Endodermal cell (in vitro differentiated cells): Measurements from ENCODE around the gene NAV2. TPM values are rescaled to one million over a fixed set of nuclear protein-coding genes. Genes with fewer than 3 reads are reported as not detected.

Experiments used
- DNase-seq: peaks from one replicate; pipeline ENCODE4 v3.0.0-alpha.2; 2017
- H3K27ac ChIP-seq: 2 replicates; pipeline ENCODE4 v1.5.1; 2013; ENCODE audit warnings: mild to moderate bottlenecking, low read depth, low read length, moderate library complexity
- H3K27me3 ChIP-seq: 2 replicates; pipeline ENCODE4 v1.6.1; 2013; ENCODE audit warnings: mild to moderate bottlenecking, low read length, moderate library complexity; ENCODE audit not compliant: insufficient read depth, control insufficient read depth, poor library complexity, severe bottlenecking
- H3K36me3 ChIP-seq: 2 replicates; pipeline ENCODE4 v1.7.0; 2013; ENCODE audit warnings: mild to moderate bottlenecking, low read length, moderate library complexity; ENCODE audit not compliant: control insufficient read depth, insufficient read depth
- H3K4me1 ChIP-seq: one replicate; pipeline ENCODE4 v1.7.0; 2013; ENCODE audit warnings: low read length; ENCODE audit not compliant: control insufficient read depth, insufficient read depth
- H3K4me3 ChIP-seq: 2 replicates; pipeline ENCODE4 v1.5.1; 2013; ENCODE audit warnings: mild to moderate bottlenecking, low read length, moderate library complexity
- H3K9ac ChIP-seq: 2 replicates; pipeline ENCODE4 v1.6.1; 2013; ENCODE audit warnings: mild to moderate bottlenecking, low read length, moderate library complexity; ENCODE audit not compliant: poor library complexity, severe bottlenecking; ENCODE audit errors: extremely low read depth
- H3K9me3 ChIP-seq: 2 replicates; pipeline ENCODE4 v1.6.1; 2013; ENCODE audit warnings: mild to moderate bottlenecking, low read length, moderate library complexity; ENCODE audit not compliant: control insufficient read depth
- H3K27ac Mint-ChIP-seq: 2 replicates; pipeline ENCODE4 v1.8.0; 2020; ENCODE audit warnings: mixed read lengths
- H3K27me3 Mint-ChIP-seq: 2 replicates; pipeline ENCODE4 v1.8.0; 2021; ENCODE audit warnings: mild to moderate bottlenecking, mixed read lengths; ENCODE audit not compliant: insufficient read depth
- H3K36me3 Mint-ChIP-seq: 2 replicates; pipeline ENCODE4 v1.8.0; 2020; ENCODE audit warnings: low read depth, mixed read lengths
- H3K4me1 Mint-ChIP-seq: 2 replicates; pipeline ENCODE4 v1.8.0; 2020; ENCODE audit warnings: mixed read lengths
- H3K4me3 Mint-ChIP-seq: 2 replicates; pipeline ENCODE4 v1.8.0; 2020; ENCODE audit warnings: mild to moderate bottlenecking, moderate library complexity, mixed read lengths
- H3K9me3 Mint-ChIP-seq: 2 replicates; pipeline ENCODE4 v1.8.0; 2020; ENCODE audit warnings: mild to moderate bottlenecking, mixed read lengths
- WGBS, 2 experiments: methylation state at CpG; one replicate each; pipeline versions ENCODE4 v1.1.5 to v1.1.7; 2013; ENCODE audit warnings: missing lambda C conversion rate in 2 of 2, mixed read lengths in 1 of 2; ENCODE audit not compliant: insufficient coverage in 1 of 2, insufficient read length in 1 of 2; 5-methylcytosine and 5-hydroxymethylcytosine counted together
- total RNA-seq, 2 donors: library from RNA; stranded (reverse); fragmentation: NEBNext Ultra II Directional in 1 of 2; extraction: Animal tissue kit (Norgen Biotek cat#: 25700) in 1 of 2; gene quantifications; 2 replicates in 1 of 2; 3 replicates in 1 of 2; pipeline ENCODE4 v1.2.1, GENCODE V29; 2021
- TF ChIP-seq, protein P1 (sequence below): fragments of 200-600 bp; sonication (generic); conservative IDR thresholded peaks from 2 replicates; pipeline ENCODE4 v1.5.0; 2021; ENCODE audit warnings: antibody characterized with exemption, mild to moderate bottlenecking

NAV2 gene
- total RNA-seq, 2 donors from 2014 or later: 37.1 to 42.4 TPM

DNA sequence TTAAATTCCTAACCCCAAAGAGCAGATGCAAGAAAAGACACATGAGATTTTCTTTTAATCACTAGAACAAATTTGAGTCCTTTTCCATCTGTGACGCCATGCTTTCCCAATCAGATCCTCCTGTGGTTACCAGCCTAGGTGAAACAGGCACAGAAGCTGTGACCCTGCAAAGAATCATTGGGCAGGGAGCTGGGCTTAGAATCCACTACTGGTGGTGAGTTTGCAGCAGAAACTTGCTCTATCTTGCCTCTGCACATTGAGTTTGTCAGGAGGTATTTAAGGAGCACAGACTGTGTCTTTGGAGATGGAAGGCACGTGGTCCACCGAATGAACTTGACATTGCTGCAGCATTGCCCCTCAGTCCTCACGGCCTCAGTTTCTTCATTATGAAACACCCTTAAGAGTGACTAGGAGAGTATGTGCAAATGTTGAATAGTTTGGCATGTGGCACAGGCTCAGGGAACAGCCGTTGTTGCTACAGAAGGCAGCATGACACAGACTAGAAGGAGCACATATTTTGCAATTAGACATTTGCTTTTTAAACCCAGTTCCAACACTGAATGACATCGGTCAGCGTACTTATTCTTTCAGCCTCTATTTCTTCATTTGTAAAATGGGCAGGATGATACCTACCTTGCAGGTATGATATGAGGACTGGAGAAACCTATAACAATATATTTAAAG is 320.1 kb downstream of the NAV2 start:
- no peaks in the 10 kb centered on the region for H3K27me3 ChIP-seq
- no peak overlapping the region for H3K4me3 Mint-ChIP-seq
- H3K9me3 ChIP-seq: no peaks in the 10 kb centered on the region
- peaks cover 8% of the 10 kb centered on the region for H3K36me3 Mint-ChIP-seq
- no peak for DNase-seq
- no peak overlapping the region for H3K4me3 ChIP-seq
- no peaks in the 10 kb centered on the region for H3K36me3 ChIP-seq
- peaks cover 68% of the 10 kb centered on the region for H3K4me1 Mint-ChIP-seq
- no peaks in the 10 kb centered on the region for H3K27me3 Mint-ChIP-seq
- H3K9ac ChIP-seq: no peak overlapping the region
- peaks cover 31% of the 10 kb centered on the region for H3K4me1 ChIP-seq
- TF ChIP-seq, protein P1, sequence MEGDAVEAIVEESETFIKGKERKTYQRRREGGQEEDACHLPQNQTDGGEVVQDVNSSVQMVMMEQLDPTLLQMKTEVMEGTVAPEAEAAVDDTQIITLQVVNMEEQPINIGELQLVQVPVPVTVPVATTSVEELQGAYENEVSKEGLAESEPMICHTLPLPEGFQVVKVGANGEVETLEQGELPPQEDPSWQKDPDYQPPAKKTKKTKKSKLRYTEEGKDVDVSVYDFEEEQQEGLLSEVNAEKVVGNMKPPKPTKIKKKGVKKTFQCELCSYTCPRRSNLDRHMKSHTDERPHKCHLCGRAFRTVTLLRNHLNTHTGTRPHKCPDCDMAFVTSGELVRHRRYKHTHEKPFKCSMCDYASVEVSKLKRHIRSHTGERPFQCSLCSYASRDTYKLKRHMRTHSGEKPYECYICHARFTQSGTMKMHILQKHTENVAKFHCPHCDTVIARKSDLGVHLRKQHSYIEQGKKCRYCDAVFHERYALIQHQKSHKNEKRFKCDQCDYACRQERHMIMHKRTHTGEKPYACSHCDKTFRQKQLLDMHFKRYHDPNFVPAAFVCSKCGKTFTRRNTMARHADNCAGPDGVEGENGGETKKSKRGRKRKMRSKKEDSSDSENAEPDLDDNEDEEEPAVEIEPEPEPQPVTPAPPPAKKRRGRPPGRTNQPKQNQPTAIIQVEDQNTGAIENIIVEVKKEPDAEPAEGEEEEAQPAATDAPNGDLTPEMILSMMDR: no peak
- 93 to 94% methylated on average over 6 to 7 of the region's 7 CpGs for WGBS, 2 experiments
- H3K9me3 Mint-ChIP-seq: no peaks in the 10 kb centered on the region
- no peak overlapping the region for H3K27ac ChIP-seq
- peak overlapping the region; percentile 64 for H3K27ac Mint-ChIP-seq

DNA sequence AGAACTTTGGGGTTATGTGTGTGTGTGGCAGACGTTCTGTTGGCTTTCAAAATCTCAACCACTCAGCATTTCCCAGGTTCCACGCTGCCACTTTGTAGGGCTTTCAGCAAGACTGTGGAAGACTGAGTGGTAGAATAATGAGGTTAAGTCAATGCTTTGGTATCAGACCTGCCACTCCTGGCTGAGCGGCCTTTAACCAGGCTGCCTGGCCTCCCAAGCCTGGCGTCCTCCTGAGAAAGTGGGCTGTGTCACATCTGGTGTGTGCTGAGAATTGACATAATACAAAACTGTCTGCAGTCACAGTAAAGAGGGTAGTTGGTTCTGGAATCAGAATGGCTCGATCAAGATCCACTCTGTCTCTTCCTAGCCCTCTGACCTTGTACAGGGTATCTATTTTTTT is 321.2 kb downstream of the NAV2 start:
- peaks cover 17% of the 10 kb centered on the region for H3K36me3 Mint-ChIP-seq
- no peak overlapping the region for H3K4me3 Mint-ChIP-seq
- no peak for DNase-seq
- Histone ChIP-seq H3K27ac (no peak overlapping the region), H3K4me3 (no peak overlapping the region), H3K9me3 (no peaks in the 10 kb centered on the region), H3K36me3 (no peaks in the 10 kb centered on the region), H3K9ac (no peak overlapping the region), H3K4me1 (peaks cover 24% of the 10 kb centered on the region), H3K27me3 (no peaks in the 10 kb centered on the region)
- no peaks in the 10 kb centered on the region for H3K27me3 Mint-ChIP-seq
- H3K4me1 Mint-ChIP-seq: peaks cover 61% of the 10 kb centered on the region
- H3K9me3 Mint-ChIP-seq: no peaks in the 10 kb centered on the region
- TF ChIP-seq, protein P1: peak; percentile 37
- no peak overlapping the region for H3K27ac Mint-ChIP-seq
- 87 to 89% methylated on average over 2 to 5 of the region's 5 CpGs for WGBS, 2 experiments

DNA sequence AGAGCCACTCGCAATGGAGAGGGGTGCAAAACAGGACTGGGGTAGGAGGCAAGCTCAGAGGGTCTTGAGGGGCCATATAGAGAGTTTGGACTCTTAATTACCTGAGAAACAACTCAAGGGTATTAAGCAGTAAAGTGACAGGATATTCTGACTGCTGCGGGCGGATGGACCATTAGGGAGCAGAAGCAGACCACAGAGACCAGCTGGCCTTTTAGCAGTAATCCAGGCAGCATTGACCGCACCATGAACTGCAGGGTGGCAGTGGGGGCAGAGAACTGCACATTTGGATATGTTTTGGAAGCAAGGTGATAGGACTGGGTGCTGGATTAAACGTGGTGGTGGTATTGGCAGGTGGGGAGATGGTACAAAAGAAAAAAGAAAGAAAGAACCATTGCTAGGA is 322.3 kb downstream of the NAV2 start:
- Histone ChIP-seq H3K9ac (no peak overlapping the region), H3K27ac (no peak overlapping the region), H3K4me3 (no peak overlapping the region), H3K27me3 (no peaks in the 10 kb centered on the region), H3K9me3 (no peaks in the 10 kb centered on the region), H3K36me3 (no peaks in the 10 kb centered on the region), H3K4me1 (peaks cover 24% of the 10 kb centered on the region)
- Mint-ChIP-seq H3K27me3 (no peaks in the 10 kb centered on the region), H3K4me3 (no peak overlapping the region), H3K4me1 (peaks cover 51% of the 10 kb centered on the region), H3K27ac (no peak overlapping the region), H3K36me3 (peaks cover 28% of the 10 kb centered on the region), H3K9me3 (no peaks in the 10 kb centered on the region)
- WGBS, 2 experiments: 93 to 100% methylated on average over 4 to 5 of the region's 5 CpGs
- DNase-seq: no peak
- TF ChIP-seq, protein P1: no peak
